Measurements from ENCODE around the gene INSRR. TPM values are rescaled to one million over a fixed set of nuclear protein-coding genes. Genes with fewer than 3 reads are reported as not detected.

Gene INSRR
- polyA plus RNA-seq, 2 donors: 0.01 TPM; not detected in 1

DNA sequence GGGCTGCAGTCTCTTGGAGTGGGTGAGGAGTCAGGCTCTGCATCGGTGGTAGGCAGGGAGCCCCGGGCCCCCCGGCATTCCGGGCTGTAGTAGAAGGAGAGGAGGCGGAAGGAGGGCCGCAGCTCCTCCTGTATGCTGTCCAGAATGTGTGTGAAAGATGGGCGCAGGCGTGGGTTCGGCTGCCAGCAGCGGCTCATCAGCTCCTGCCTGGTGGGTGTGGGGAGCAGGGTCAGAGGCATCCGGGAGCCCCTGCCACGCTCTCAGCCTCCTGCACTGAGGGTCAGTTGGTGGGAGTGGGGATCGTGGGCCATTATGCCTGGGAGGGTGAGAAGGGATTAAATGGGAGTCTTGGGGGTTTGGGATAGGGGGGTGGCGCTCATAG, 18.0 kb downstream of the INSRR start:
- no peaks in the 10 kb centered on the region for H3K27me3 ChIP-seq (ENCODE audit: control insufficient read depth in 1 of 2, insufficient read depth in 2 of 2, low read length in 2 of 2)
- H3K36me3 ChIP-seq (ENCODE audit: control insufficient read depth in 2 of 2, insufficient read depth in 2 of 2, low read length in 1 of 2): no peaks in the 10 kb centered on the region
- H3K4me3 ChIP-seq (ENCODE audit: low read depth in 1 of 2, low read length in 2 of 2): no peak overlapping the region
- no peak overlapping the region for H3K27ac ChIP-seq (ENCODE audit: low read depth in 2 of 2, low read length in 1 of 2)
- WGBS, 2 donors: 60% methylated on average over 14 of the region's 14 CpGs
- peaks cover 5 to 8% of the 10 kb centered on the region in 2 donors for H3K4me1 ChIP-seq (ENCODE audit: control insufficient read depth in 2 of 2, insufficient read depth in 2 of 2, low read length in 1 of 2)
- H3K9me3 ChIP-seq (ENCODE audit: control insufficient read depth in 2 of 2, insufficient read depth in 1 of 2, low read depth in 1 of 2, low read length in 1 of 2): no peaks in the 10 kb centered on the region

DNA sequence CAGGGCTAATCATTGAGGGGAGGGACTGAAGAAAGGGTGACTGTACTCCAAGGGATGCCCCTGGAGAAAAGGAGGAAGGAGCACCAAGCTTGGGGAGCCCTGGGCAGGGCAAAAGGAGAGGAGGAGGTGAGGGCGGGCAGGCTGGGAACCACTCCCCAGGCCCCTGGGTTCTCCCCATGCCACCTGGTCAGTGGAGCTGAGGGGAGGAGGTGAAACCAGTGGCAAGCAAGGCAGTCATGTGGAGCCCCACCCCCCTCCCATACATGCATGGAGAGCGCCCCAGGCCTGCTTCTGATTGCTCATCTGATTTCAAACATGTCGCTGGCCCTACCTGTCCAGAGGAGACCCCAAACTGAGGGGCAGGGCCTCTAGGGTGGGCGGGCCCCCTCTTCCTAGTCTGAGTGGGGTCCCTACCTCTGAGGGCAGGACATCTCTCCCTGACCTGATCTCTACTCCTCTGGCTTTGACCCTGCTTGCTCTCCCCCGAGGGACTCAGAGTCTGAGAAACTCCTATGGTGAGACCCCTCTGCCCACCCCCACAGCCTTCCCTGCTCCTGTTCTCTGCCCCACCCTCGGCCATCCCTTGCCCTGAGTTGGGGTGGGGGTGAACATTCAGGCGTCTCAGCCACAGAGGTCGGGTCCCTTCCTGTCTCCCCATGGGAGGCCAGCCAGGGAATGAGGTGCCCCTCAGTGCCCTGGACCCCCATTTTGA, 18.6 kb downstream of the INSRR start:
- peaks cover 5 to 8% of the 10 kb centered on the region in 2 donors for H3K4me1 ChIP-seq (ENCODE audit: control insufficient read depth in 2 of 2, insufficient read depth in 2 of 2, low read length in 1 of 2)
- H3K27ac ChIP-seq (ENCODE audit: low read depth in 2 of 2, low read length in 1 of 2): no peak overlapping the region
- H3K27me3 ChIP-seq (ENCODE audit: control insufficient read depth in 1 of 2, insufficient read depth in 2 of 2, low read length in 2 of 2): no peaks in the 10 kb centered on the region
- no peaks in the 10 kb centered on the region for H3K9me3 ChIP-seq (ENCODE audit: control insufficient read depth in 2 of 2, insufficient read depth in 1 of 2, low read depth in 1 of 2, low read length in 1 of 2)
- H3K36me3 ChIP-seq (ENCODE audit: control insufficient read depth in 2 of 2, insufficient read depth in 2 of 2, low read length in 1 of 2): no peaks in the 10 kb centered on the region
- no peak overlapping the region for H3K4me3 ChIP-seq (ENCODE audit: low read depth in 1 of 2, low read length in 2 of 2)
- 51 to 52% methylated on average over 7 to 8 of the region's 8 CpGs for WGBS, 2 donors

GRCh38 chr1:156839426-156840109, 19.3 kb downstream of the INSRR start:
- no peaks in the 10 kb centered on the region for H3K27me3 ChIP-seq (ENCODE audit: control insufficient read depth in 1 of 2, insufficient read depth in 2 of 2, low read length in 2 of 2)
- H3K4me3 ChIP-seq (ENCODE audit: low read depth in 1 of 2, low read length in 2 of 2): no peak overlapping the region
- 37 to 38% methylated on average over 9 of the region's 9 CpGs for WGBS, 2 donors
- H3K4me1 ChIP-seq (ENCODE audit: control insufficient read depth in 2 of 2, insufficient read depth in 2 of 2, low read length in 1 of 2): peaks cover 0 to 3% of the 10 kb centered on the region in 2 donors
- H3K27ac ChIP-seq (ENCODE audit: low read depth in 2 of 2, low read length in 1 of 2): no peak overlapping the region
- H3K9me3 ChIP-seq (ENCODE audit: control insufficient read depth in 2 of 2, insufficient read depth in 1 of 2, low read depth in 1 of 2, low read length in 1 of 2): no peaks in the 10 kb centered on the region
- H3K36me3 ChIP-seq (ENCODE audit: control insufficient read depth in 2 of 2, insufficient read depth in 2 of 2, low read length in 1 of 2): no peaks in the 10 kb centered on the region

DNA sequence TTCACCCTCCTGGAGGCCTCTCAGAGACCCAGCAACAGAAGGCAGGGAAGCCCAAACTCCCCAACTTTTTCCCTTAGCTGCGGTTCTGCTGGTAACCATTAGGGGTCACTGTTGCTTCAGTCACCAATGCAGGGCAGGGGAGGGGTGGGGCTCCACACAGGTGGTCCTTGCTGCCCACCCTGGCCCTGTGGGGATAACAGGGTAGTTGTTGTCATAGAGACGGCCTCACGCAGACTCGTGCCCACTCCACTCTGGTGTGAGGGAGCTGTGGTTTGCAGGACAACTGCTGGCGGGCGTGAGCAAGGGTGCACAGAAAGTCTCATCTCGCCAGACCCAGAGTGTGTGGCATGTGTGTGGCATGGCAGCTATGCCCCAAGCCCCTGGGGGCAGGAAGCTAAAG, 19.9 kb downstream of the INSRR start:
- H3K27me3 ChIP-seq (ENCODE audit: control insufficient read depth in 1 of 2, insufficient read depth in 2 of 2, low read length in 2 of 2): no peaks in the 10 kb centered on the region
- WGBS, 2 donors: 29 to 32% methylated on average over 7 of the region's 7 CpGs

DNA sequence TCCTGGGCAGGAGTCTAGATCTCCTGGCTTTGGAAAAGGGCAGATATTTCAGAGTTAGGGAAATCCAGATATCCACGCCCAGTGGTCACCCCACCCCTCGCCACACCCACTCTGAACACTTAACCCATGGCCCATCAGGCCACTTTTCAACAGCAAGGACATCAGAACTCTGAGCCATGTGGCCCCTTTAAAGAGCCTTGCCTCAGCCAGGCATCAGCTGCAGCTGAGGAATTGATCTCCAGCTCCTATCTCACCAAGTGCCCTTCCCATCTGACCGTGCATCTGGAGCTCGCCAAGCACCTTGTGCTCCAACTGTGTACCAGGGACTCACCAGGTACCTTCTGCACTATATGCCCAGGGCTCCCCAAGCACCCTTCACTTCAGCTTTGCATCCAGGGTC, 22.0 kb downstream of the INSRR start:
- H3K27ac ChIP-seq (ENCODE audit: low read depth in 2 of 2, low read length in 1 of 2): no peak overlapping the region
- 59 to 79% methylated on average over 4 of the region's 4 CpGs for WGBS, 2 donors
- H3K9me3 ChIP-seq (ENCODE audit: control insufficient read depth in 2 of 2, insufficient read depth in 1 of 2, low read depth in 1 of 2, low read length in 1 of 2): no peaks in the 10 kb centered on the region
- no peak overlapping the region for H3K4me3 ChIP-seq (ENCODE audit: low read depth in 1 of 2, low read length in 2 of 2)
- H3K4me1 ChIP-seq (ENCODE audit: control insufficient read depth in 2 of 2, insufficient read depth in 2 of 2, low read length in 1 of 2): peaks cover 0 to 3% of the 10 kb centered on the region in 2 donors
- H3K36me3 ChIP-seq (ENCODE audit: control insufficient read depth in 2 of 2, insufficient read depth in 2 of 2, low read length in 1 of 2): no peaks in the 10 kb centered on the region
- no peaks in the 10 kb centered on the region for H3K27me3 ChIP-seq (ENCODE audit: control insufficient read depth in 1 of 2, insufficient read depth in 2 of 2, low read length in 2 of 2)

More for the DNA sequence above, 19.9 kb downstream of the INSRR start:
- Histone ChIP-seq H3K4me3 (ENCODE audit: low read depth in 1 of 2, low read length in 2 of 2) (no peak overlapping the region), H3K36me3 (ENCODE audit: control insufficient read depth in 2 of 2, insufficient read depth in 2 of 2, low read length in 1 of 2) (no peaks in the 10 kb centered on the region), H3K4me1 (ENCODE audit: control insufficient read depth in 2 of 2, insufficient read depth in 2 of 2, low read length in 1 of 2) (peaks cover 0 to 3% of the 10 kb centered on the region in 2 donors), H3K9me3 (ENCODE audit: control insufficient read depth in 2 of 2, insufficient read depth in 1 of 2, low read depth in 1 of 2, low read length in 1 of 2) (no peaks in the 10 kb centered on the region), H3K27ac (ENCODE audit: low read depth in 2 of 2, low read length in 1 of 2) (no peak overlapping the region)

DNA sequence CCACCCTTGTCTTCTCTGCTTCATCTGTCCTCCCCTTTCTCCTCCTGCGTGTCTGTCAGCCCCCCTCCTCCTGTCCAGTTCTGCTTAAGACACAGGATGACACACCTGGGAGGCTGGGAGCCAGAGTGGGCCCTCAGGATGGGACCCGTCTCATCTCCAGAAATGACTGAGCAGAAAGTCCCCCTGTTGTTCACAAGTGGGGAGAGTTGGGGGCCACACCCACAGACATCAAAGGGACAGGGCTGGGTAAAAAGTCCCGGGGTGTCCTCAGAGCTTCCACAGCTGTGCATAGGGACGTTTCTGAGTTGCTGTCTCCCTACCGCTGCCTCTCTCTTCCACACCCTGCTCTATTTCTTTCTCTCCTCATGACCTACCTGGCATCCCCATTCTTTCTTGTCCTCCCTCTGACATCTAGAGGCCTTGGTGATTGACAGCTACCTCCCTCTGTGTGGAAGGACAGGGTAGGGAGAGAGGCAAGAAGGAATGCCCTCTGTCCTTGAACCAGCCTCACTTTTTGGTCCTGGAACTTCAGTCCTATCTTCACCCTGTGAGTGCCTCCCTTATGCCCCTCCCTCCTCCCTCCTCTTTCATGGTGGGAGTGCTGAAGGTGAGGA, 22.8 kb downstream of the INSRR start:
- Histone ChIP-seq H3K27me3 (ENCODE audit: control insufficient read depth in 1 of 2, insufficient read depth in 2 of 2, low read length in 2 of 2) (no peaks in the 10 kb centered on the region), H3K4me3 (ENCODE audit: low read depth in 1 of 2, low read length in 2 of 2) (no peak overlapping the region), H3K4me1 (ENCODE audit: control insufficient read depth in 2 of 2, insufficient read depth in 2 of 2, low read length in 1 of 2) (peaks cover 0 to 3% of the 10 kb centered on the region in 2 donors), H3K9me3 (ENCODE audit: control insufficient read depth in 2 of 2, insufficient read depth in 1 of 2, low read depth in 1 of 2, low read length in 1 of 2) (no peaks in the 10 kb centered on the region), H3K27ac (ENCODE audit: low read depth in 2 of 2, low read length in 1 of 2) (no peak overlapping the region), H3K36me3 (ENCODE audit: control insufficient read depth in 2 of 2, insufficient read depth in 2 of 2, low read length in 1 of 2) (no peaks in the 10 kb centered on the region)
- WGBS, 2 donors: 41 to 51% methylated on average over 4 to 5 of the region's 5 CpGs

- Histone ChIP-seq H3K27me3 (ENCODE audit: control insufficient read depth in 1 of 2, insufficient read depth in 2 of 2, low read length in 2 of 2) (no peaks in the 10 kb centered on the region), H3K36me3 (ENCODE audit: control insufficient read depth in 2 of 2, insufficient read depth in 2 of 2, low read length in 1 of 2) (no peaks in the 10 kb centered on the region), H3K4me1 (ENCODE audit: control insufficient read depth in 2 of 2, insufficient read depth in 2 of 2, low read length in 1 of 2) (peaks cover 0 to 3% of the 10 kb centered on the region in 2 donors), H3K9me3 (ENCODE audit: control insufficient read depth in 2 of 2, insufficient read depth in 1 of 2, low read depth in 1 of 2, low read length in 1 of 2) (no peaks in the 10 kb centered on the region), H3K27ac (ENCODE audit: low read depth in 2 of 2, low read length in 1 of 2) (no peak overlapping the region), H3K4me3 (ENCODE audit: low read depth in 1 of 2, low read length in 2 of 2) (no peak overlapping the region)
- WGBS, 2 donors: 68 to 73% methylated on average over 3 of the region's 3 CpGs
These were observed 24.6 kb downstream of the INSRR start for GRCh38 chr1:156834322-156834721.

- no peaks in the 10 kb centered on the region for H3K9me3 ChIP-seq (ENCODE audit: control insufficient read depth in 2 of 2, insufficient read depth in 1 of 2, low read depth in 1 of 2, low read length in 1 of 2)
- no peaks in the 10 kb centered on the region for H3K36me3 ChIP-seq (ENCODE audit: control insufficient read depth in 2 of 2, insufficient read depth in 2 of 2, low read length in 1 of 2)
- H3K4me3 ChIP-seq (ENCODE audit: low read depth in 1 of 2, low read length in 2 of 2): no peak overlapping the region
- H3K27ac ChIP-seq (ENCODE audit: low read depth in 2 of 2, low read length in 1 of 2): no peak overlapping the region
- H3K4me1 ChIP-seq (ENCODE audit: control insufficient read depth in 2 of 2, insufficient read depth in 2 of 2, low read length in 1 of 2): no peaks in the 10 kb centered on the region
- H3K27me3 ChIP-seq (ENCODE audit: control insufficient read depth in 1 of 2, insufficient read depth in 2 of 2, low read length in 2 of 2): no peaks in the 10 kb centered on the region
- 51 to 60% methylated on average over 2 of the region's 2 CpGs for whole genome bisulfite sequencing, 2 donors
These were observed 25.3 kb downstream of the INSRR start for GRCh38 chr1:156833603-156834002.

GRCh38 chr1:156832434-156832833, 26.5 kb downstream of the INSRR start:
- Histone ChIP-seq H3K27ac (ENCODE audit: low read depth in 2 of 2, low read length in 1 of 2) (no peak overlapping the region), H3K9me3 (ENCODE audit: control insufficient read depth in 2 of 2, insufficient read depth in 1 of 2, low read depth in 1 of 2, low read length in 1 of 2) (no peaks in the 10 kb centered on the region), H3K36me3 (ENCODE audit: control insufficient read depth in 2 of 2, insufficient read depth in 2 of 2, low read length in 1 of 2) (no peaks in the 10 kb centered on the region), H3K27me3 (ENCODE audit: control insufficient read depth in 1 of 2, insufficient read depth in 2 of 2, low read length in 2 of 2) (no peaks in the 10 kb centered on the region), H3K4me1 (ENCODE audit: control insufficient read depth in 2 of 2, insufficient read depth in 2 of 2, low read length in 1 of 2) (no peaks in the 10 kb centered on the region), H3K4me3 (ENCODE audit: low read depth in 1 of 2, low read length in 2 of 2) (no peak overlapping the region)
- WGBS, 2 donors: 63 to 70% methylated on average over 5 of the region's 5 CpGs
